MCF 10A (cell line): Measurements from ENCODE around the gene ME2. TPM values are rescaled to one million over a fixed set of nuclear protein-coding genes. Genes with fewer than 3 reads are reported as not detected.
A peak's percentile ranks its signal among the peaks of the same experiment; 100 is the strongest.
"Not testable (repeated sequence)": the region's sequence is repeated elsewhere in the genome, so short reads cannot be mapped to it uniquely, and the experiment has no call there.

Experiments used
- BruUV-seq: library from RNA; stranded (reverse); fragments of 400-500 nt; replicated peaks from 2 replicates; lab custom pipeline; 2021; lab: Mats Ljungman, UMichigan
- CTCF ChIA-PET: fragments of 300-600 bp; sonication (Branson Sonifier 250); formaldehyde crosslinking; extraction: SDS; loops from one replicate; lab custom pipeline; 2021; ENCODE audit warnings: antibody characterized with exemption, inconsistent platforms; lab: Yijun Ruan, JAX
- POLR2A ChIA-PET: fragments of 300-600, 350-650 bp; sonication (Branson Sonifier 250); formaldehyde crosslinking; extraction: SDS; loops from one replicate; lab custom pipeline; 2020; ENCODE audit warnings: antibody characterized with exemption, inconsistent platforms; lab: Yijun Ruan, JAX
- DNase-seq: peaks from one replicate; pipeline ENCODE4 v3.0.0-alpha.2; 2018; ENCODE audit not compliant: unreplicated experiment
- H3K27ac Mint-ChIP-seq: one replicate; pipeline ENCODE4 v1.8.0; 2022; ENCODE audit warnings: mild to moderate bottlenecking, low read depth, mixed read lengths; ENCODE audit not compliant: unreplicated experiment
- H3K27me3 Mint-ChIP-seq: one replicate; pipeline ENCODE4 v1.8.0; 2022; ENCODE audit warnings: mixed read lengths; ENCODE audit not compliant: insufficient read depth, unreplicated experiment
- H3K36me3 Mint-ChIP-seq: one replicate; pipeline ENCODE4 v1.8.0; 2022; ENCODE audit warnings: mild to moderate bottlenecking, moderate library complexity, mixed read lengths; ENCODE audit not compliant: insufficient read depth, unreplicated experiment
- H3K4me1 Mint-ChIP-seq: one replicate; pipeline ENCODE4 v1.8.0; 2022; ENCODE audit warnings: mixed read lengths; ENCODE audit not compliant: insufficient read depth, unreplicated experiment
- H3K4me3 Mint-ChIP-seq: one replicate; pipeline ENCODE4 v1.8.0; 2022; ENCODE audit warnings: mild to moderate bottlenecking, moderate library complexity, mixed read lengths; ENCODE audit not compliant: unreplicated experiment
- H3K9me3 Mint-ChIP-seq: one replicate; pipeline ENCODE4 v1.8.0; 2022; ENCODE audit warnings: mixed read lengths; ENCODE audit not compliant: unreplicated experiment
- intact Hi-C: fragments of 100-400 bp; cut with micrococcal nuclease; formaldehyde crosslinking; loops from 2 replicates; pipeline ENCODE4 v1.14.1; 2022
- total RNA-seq: library from RNA; stranded (reverse); gene quantifications from 2 replicates; pipeline ENCODE4 v1.2.3, GENCODE V29; 2022
- TF ChIP-seq, protein P1 (sequence below): fragments of 200-600 bp; IDR thresholded peaks from one replicate; pipeline ENCODE4 v1.8.0; 2022; ENCODE audit warnings: antibody characterized with exemption, mild to moderate bottlenecking; ENCODE audit not compliant: unreplicated experiment

Gene ME2
- total RNA-seq, 1 experiment from 2014 or later, result 64.8 TPM

DNA sequence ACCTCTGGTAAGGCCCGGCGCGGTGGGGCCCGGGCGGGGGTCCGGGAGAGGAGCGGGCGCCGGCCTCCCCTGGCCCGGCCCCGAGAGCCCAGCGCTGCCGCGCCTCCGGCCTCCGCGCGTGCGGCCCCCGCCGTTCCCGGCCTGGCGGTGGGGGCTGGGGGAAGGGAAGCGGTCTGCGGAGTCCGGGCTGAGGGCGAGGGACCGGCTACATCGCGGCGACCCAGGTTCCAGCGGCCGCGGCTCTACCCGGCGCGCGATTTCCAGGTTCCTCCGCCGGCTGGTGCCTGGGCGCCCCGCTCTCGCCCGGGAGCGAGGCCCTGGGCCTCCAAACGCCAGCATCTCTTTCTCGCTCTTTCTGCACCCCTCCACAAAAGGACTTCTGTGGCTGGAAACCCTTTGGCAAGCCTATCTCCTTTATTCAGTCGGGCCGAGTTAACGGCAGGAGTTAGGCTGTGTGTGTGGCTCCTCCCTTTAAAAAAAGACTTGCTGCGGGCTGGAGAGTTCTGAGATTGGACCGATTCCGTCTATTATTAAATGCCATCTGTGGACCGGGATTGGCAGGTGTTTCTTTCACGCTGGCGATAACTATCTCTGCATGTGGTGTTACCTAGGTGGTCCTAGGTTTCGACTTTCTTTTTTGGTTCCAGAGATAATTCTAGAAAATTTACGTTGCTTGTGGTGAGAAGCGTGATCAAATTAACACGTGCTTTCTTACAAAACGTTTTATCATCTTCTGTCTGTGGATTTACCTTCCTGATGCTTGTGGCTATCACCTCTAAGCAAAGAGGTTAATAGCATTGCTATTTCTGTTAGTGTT lies 592 bp downstream of the ME2 start:
- intact Hi-C loops, result loop anchor here (2.0 to 5.0 kb wide), 3 partner anchors 93 to 173 kb away; no protein-coding TSS in a partner anchor
- Mint-ChIP-seq H3K4me3 (peak overlapping the region; percentile 88), H3K27me3 (no peaks in the 10 kb centered on the region), H3K9me3 (no peaks in the 10 kb centered on the region), H3K36me3 (peaks cover 6% of the 10 kb centered on the region), H3K27ac (peak overlapping the region; percentile 85), H3K4me1 (peaks cover 8% of the 10 kb centered on the region)
- CTCF ChIA-PET, result interaction anchor here (2.6 kb wide), 1 partner anchor 60 kb away, joined by 13 read pairs; the partner anchor contains the start of gene MRO
- no TSS peak for BruUV-seq
- POLR2A ChIA-PET, result interaction anchor here (0.6 to 1.9 kb wide), 37 partner anchors 8 to 634 kb away, joined by 3 to 72 read pairs (median 5); partner anchors contain the start of genes ELAC1, MEX3C, MRO and SMAD4
- TF ChIP-seq, protein P1, sequence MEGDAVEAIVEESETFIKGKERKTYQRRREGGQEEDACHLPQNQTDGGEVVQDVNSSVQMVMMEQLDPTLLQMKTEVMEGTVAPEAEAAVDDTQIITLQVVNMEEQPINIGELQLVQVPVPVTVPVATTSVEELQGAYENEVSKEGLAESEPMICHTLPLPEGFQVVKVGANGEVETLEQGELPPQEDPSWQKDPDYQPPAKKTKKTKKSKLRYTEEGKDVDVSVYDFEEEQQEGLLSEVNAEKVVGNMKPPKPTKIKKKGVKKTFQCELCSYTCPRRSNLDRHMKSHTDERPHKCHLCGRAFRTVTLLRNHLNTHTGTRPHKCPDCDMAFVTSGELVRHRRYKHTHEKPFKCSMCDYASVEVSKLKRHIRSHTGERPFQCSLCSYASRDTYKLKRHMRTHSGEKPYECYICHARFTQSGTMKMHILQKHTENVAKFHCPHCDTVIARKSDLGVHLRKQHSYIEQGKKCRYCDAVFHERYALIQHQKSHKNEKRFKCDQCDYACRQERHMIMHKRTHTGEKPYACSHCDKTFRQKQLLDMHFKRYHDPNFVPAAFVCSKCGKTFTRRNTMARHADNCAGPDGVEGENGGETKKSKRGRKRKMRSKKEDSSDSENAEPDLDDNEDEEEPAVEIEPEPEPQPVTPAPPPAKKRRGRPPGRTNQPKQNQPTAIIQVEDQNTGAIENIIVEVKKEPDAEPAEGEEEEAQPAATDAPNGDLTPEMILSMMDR, result no peak
- peak; percentile 49 for DNase-seq

DNA sequence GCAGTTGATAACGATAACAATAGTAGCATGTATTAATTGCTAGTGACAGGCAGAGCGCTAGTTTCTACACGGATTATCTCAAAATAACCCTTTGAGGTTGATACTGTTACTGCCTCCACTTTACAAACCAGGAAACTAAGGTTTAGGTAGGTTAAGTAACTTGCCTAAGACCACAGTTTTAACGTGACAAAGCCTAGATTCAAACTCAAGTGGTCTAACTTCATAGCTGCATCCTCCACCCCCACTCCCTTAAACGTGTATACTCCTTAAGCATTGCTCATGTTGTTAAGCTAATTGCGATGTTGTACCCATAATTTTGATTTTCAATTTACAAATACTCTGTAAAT lies 1.2 kb downstream of the ME2 start:
- TF ChIP-seq, protein P1, result no peak
- TSS peak; percentile 55 for BruUV-seq
- no peaks in the 10 kb centered on the region for H3K27me3 Mint-ChIP-seq
- peak overlapping the region; percentile 88 for H3K4me3 Mint-ChIP-seq
- H3K36me3 Mint-ChIP-seq, result peaks cover 6% of the 10 kb centered on the region
- intact Hi-C loops, result no loop called here
- H3K4me1 Mint-ChIP-seq, result peaks cover 8% of the 10 kb centered on the region
- no peaks in the 10 kb centered on the region for H3K9me3 Mint-ChIP-seq
- POLR2A ChIA-PET, result interaction anchor here (0.7 to 1.6 kb wide), 11 partner anchors 9 to 171 kb away, joined by 3 to 15 read pairs (median 5); partner anchors contain the start of genes ELAC1 and SMAD4
- CTCF ChIA-PET, result interaction anchor here (1.1 to 2.6 kb wide), 2 partner anchors 60 to 151 kb away, joined by 3 to 13 read pairs; partner anchors contain the start of gene MRO
- peak; percentile 7 for DNase-seq
- H3K27ac Mint-ChIP-seq, result peak overlapping the region; percentile 85

DNA sequence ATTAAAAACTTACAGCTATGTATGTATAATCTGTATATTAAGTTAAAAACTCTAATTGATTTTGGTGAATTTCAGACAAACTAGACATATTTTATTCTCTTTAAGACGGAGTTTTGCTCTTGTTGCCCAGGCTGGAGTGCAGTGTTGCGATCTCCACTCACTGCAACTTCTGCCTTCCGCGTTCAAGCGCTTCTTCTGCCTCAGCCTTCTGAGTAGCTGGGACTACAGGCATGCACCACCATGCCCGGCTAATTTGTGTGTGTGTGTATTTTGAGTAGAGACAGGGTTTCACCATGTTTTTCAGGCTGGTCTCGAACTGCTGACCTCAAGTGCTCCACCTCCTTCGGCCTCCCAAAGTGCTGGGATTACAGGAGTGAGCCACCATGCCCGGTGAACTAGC lies 2.0 kb downstream of the ME2 start:
- H3K4me1 Mint-ChIP-seq, H3K36me3 Mint-ChIP-seq, intact Hi-C loops, DNase-seq, BruUV-seq, H3K4me3 Mint-ChIP-seq, H3K9me3 Mint-ChIP-seq, H3K27me3 Mint-ChIP-seq, H3K27ac Mint-ChIP-seq: not testable (repeated sequence)
- POLR2A ChIA-PET, result interaction anchor here (0.9 to 1.6 kb wide), 9 partner anchors 8 to 170 kb away, joined by 3 to 15 read pairs (median 7); partner anchors contain the start of genes ELAC1 and SMAD4
- CTCF ChIA-PET, result interaction anchor here (1.1 to 2.6 kb wide), 3 partner anchors 9 to 150 kb away, joined by 3 to 13 read pairs (median 3); partner anchors contain the start of gene MRO

DNA sequence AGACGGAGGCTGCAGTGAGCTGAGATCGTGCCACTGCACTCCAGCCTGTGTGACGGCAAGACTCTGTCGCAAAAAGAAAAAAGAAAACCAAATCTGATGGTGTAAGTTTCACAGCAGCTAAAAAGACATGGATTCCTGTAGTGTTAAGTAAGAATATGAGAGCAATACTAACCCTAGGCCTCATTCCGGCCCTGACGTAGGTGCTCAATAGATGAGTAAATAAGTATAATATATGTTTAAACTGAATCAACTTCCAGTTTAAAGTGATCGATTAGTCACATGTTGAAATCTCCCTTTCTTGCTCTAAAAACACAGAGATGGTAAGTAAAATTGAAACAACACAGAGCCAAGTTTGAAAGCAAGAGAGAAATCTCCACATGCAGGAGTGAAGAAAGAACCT lies 8.0 kb downstream of the ME2 start:
- ChIA-PET POLR2A (interaction anchor here (1.3 to 3.2 kb wide), 2 partner anchors 8 to 81 kb away, joined by 8 to 19 read pairs; partner anchors contain the start of genes ELAC1 and ME2), CTCF (no interaction called here)
- Mint-ChIP-seq H3K4me3 (no peak overlapping the region), H3K4me1 (no peaks in the 10 kb centered on the region), H3K27ac (no peak overlapping the region), H3K36me3 (no peaks in the 10 kb centered on the region), H3K9me3 (no peaks in the 10 kb centered on the region), H3K27me3 (no peaks in the 10 kb centered on the region)
- no peak for DNase-seq
- TF ChIP-seq, protein P1, result no peak
- no TSS peak for BruUV-seq
- intact Hi-C loops, result no loop called here
